DOHH2 (cell line): Measurements from ENCODE around the gene GATD1.

ENCODE experiments used
- CTCF ChIP-seq: fragments of 200-600 bp; sonication (generic); IDR thresholded peaks from one replicate; pipeline ENCODE4 v1.5.1; 2014; ENCODE audit warnings: antibody characterized with exemption, mild to moderate bottlenecking, low read depth, low read length; ENCODE audit not compliant: poor library complexity, severe bottlenecking
- EZH2phosphoT487 ChIP-seq: fragments of 200-600 bp; sonication (generic); IDR thresholded peaks from 2 replicates; pipeline ENCODE4 v1.6.1; 2017; ENCODE audit warnings: borderline replicate concordance, mild to moderate bottlenecking, antibody characterized with exemption, low read length, moderate library complexity, mixed read lengths

- no peak for TF ChIP-seq CTCF
- no peak for TF ChIP-seq EZH2phosphoT487
Measured at GRCh38 chr11:765802-766091, 11.5 kb downstream of the GATD1 start.
